Purkinje cell (primary cell): ENCODE measurements around the gene COL8A1. TPM values are rescaled to one million over a fixed set of nuclear protein-coding genes. Genes with fewer than 3 reads are reported as not detected.

Experiments used
- polyA plus RNA-seq: library from polyadenylated mRNA; unstranded; fragments of >200 nt; fragmentation: Nextera tagmentation; gene quantifications from 2 replicates; pipeline ENCODE4 v1.2.1, GENCODE V29; 2014

COL8A1 gene
- polyA plus RNA-seq, result 4.9 and 9.1 TPM in 2 replicates

GRCh38 chr3:99638167-99638948 lies at the start of gene COL8A1:
Gene COL8A1, plus strand, starts transcription at chr3:99638594. Its CDS starts 152,089 bp downstream, at chr3:99790683.

DNA sequence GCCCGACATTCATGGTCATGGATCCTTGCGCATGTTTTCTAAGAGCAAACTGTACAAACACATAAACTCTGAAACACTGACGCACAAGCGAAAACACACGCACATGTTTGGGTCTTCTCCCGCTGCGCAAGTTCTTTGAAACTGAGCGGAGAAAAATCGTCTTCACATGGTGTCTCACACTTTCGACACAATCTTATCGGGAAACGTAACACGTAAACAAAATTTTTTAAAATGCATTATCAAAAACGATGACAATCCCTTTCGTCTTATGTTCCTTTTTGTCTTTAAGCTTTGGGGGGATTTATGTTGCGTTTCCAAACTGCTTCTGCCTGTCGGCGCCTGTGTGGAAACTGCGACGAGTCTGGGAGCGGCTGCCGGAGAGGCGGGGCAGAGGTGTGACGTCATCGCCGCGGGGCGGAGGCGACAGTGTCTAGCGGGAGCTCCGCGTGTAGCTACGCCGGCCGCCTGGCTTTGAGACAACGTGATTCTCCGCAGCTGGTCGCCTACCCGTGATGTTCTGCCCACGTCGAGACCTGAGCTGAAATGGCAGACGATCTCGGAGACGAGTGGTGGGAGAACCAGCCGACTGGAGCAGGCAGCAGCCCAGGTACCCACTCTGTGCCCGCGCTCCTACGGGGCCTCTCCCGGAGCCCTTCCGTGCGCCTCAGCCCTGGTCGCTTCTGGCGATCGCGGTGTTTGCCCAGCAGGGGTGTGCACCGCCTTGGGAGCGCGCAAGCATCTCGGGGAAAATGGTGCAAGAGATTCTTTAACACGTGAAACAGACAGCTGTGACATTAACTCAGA lies 179.2 kb downstream of the COL8A1 start, which contains the start of gene CMSS1:
Gene CMSS1 (plus strand): TSS at position 426 of the 804 bp plus-strand sequence.

Other genes with a start within 250 kb of the COL8A1 start
- gene CMSS1, start 179.3 kb downstream of the COL8A1 start, polyA plus RNA-seq, result 118 and 128 TPM in 2 replicates